ENCODE results near the gene BLTP3B. TPM values are rescaled to one million over a fixed set of nuclear protein-coding genes. Genes with fewer than 3 reads are reported as not detected.

The BLTP3B gene
- polyA plus RNA-seq, 1 donor (not counting 4 experiments of a cell fraction or from before 2014, with no cell fraction given) = 11.7 TPM

- Histone ChIP-seq H3K27ac (ENCODE audit: control insufficient read depth, insufficient read depth, low read length) (no peak overlapping the region), H3K36me3 (ENCODE audit: control insufficient read depth in 2 of 2, extremely low read depth in 1 of 2, insufficient read depth in 2 of 2, low read length in 2 of 2) (no peaks in the 10 kb centered on the region), H3K9ac (ENCODE audit: control insufficient read depth, extremely low read depth, insufficient read depth, low read length) (no peak overlapping the region), H3K4me3 (ENCODE audit: control insufficient read depth in 2 of 3, extremely low read depth in 1 of 3, insufficient read depth in 2 of 3, low read depth in 1 of 3, low read length in 3 of 3) (no peak overlapping the region), H3K27me3 (ENCODE audit: control insufficient read depth, extremely low read depth, insufficient read depth, low read length) (no peaks in the 10 kb centered on the region), H3K9me3 (ENCODE audit: control insufficient read depth, low read depth, low read length) (no peaks in the 10 kb centered on the region), H3K4me1 (ENCODE audit: control insufficient read depth, extremely low read depth, insufficient read depth, low read length) (no peaks in the 10 kb centered on the region), H3K79me2 (ENCODE audit: control insufficient read depth, insufficient read depth, low read length) (peaks cover 5% of the 10 kb centered on the region), H3K9me1 (ENCODE audit: control insufficient read depth, extremely low read depth, insufficient read depth, low read length) (no peaks in the 10 kb centered on the region), H2AFZ (ENCODE audit: control insufficient read depth, low read length) (no peak overlapping the region), H4K20me1 (ENCODE audit: control insufficient read depth, extremely low read depth, insufficient read depth, low read length) (no peaks in the 10 kb centered on the region), H3K4me2 (ENCODE audit: control insufficient read depth, extremely low read depth, insufficient read depth, low read depth, low read length) (no peak overlapping the region)
- no peak for DNase-seq (ENCODE audit: low read depth, low spot score)
- no peak for FAIRE-seq
- TF ChIP-seq EZH2 (IDR thresholded peaks at IDR 0.05; ENCODE audit: low read length) = no peak
- no peak for TF ChIP-seq CTCF (optimal IDR thresholded peaks at IDR 0.05 in 1 of 3, IDR thresholded peaks at IDR 0.05 in 1 of 3, conservative IDR thresholded peaks at IDR 0.05 in 1 of 3; ENCODE audit: extremely low read depth in 1 of 3, insufficient read depth in 2 of 3, low read length in 3 of 3)
- dilution Hi-C loops (cut with MboI; ENCODE audit: extremely low pct_ligation_motif_present, low sequenced_read_pairs) = no loop called here
These were observed 32.4 kb downstream of the BLTP3B start for GRCh38 chr12:100110276-100110675.

GRCh38 chr12:100106861-100107260 lies 35.8 kb downstream of the BLTP3B start:
- Histone ChIP-seq H3K79me2 (ENCODE audit: control insufficient read depth, insufficient read depth, low read length) (no peaks in the 10 kb centered on the region), H3K4me2 (ENCODE audit: control insufficient read depth, extremely low read depth, insufficient read depth, low read depth, low read length) (no peak overlapping the region), H3K9ac (ENCODE audit: control insufficient read depth, extremely low read depth, insufficient read depth, low read length) (no peak overlapping the region), H2AFZ (ENCODE audit: control insufficient read depth, low read length) (no peak overlapping the region), H3K36me3 (ENCODE audit: control insufficient read depth in 2 of 2, extremely low read depth in 1 of 2, insufficient read depth in 2 of 2, low read length in 2 of 2) (no peaks in the 10 kb centered on the region), H3K27me3 (ENCODE audit: control insufficient read depth, extremely low read depth, insufficient read depth, low read length) (no peaks in the 10 kb centered on the region), H3K9me1 (ENCODE audit: control insufficient read depth, extremely low read depth, insufficient read depth, low read length) (no peaks in the 10 kb centered on the region), H3K27ac (ENCODE audit: control insufficient read depth, insufficient read depth, low read length) (no peak overlapping the region), H3K9me3 (ENCODE audit: control insufficient read depth, low read depth, low read length) (no peaks in the 10 kb centered on the region), H3K4me1 (ENCODE audit: control insufficient read depth, extremely low read depth, insufficient read depth, low read length) (no peaks in the 10 kb centered on the region), H4K20me1 (ENCODE audit: control insufficient read depth, extremely low read depth, insufficient read depth, low read length) (no peaks in the 10 kb centered on the region), H3K4me3 (ENCODE audit: control insufficient read depth in 2 of 3, extremely low read depth in 1 of 3, insufficient read depth in 2 of 3, low read depth in 1 of 3, low read length in 3 of 3) (no peak overlapping the region)
- TF ChIP-seq CTCF (optimal IDR thresholded peaks at IDR 0.05 in 1 of 3, IDR thresholded peaks at IDR 0.05 in 1 of 3, conservative IDR thresholded peaks at IDR 0.05 in 1 of 3; ENCODE audit: extremely low read depth in 1 of 3, insufficient read depth in 2 of 3, low read length in 3 of 3) (no peak), EZH2 (IDR thresholded peaks at IDR 0.05; ENCODE audit: low read length) (no peak)
- dilution Hi-C loops (cut with MboI; ENCODE audit: extremely low pct_ligation_motif_present, low sequenced_read_pairs) = no loop called here
- DNase-seq (ENCODE audit: low read depth, low spot score) = no peak
- FAIRE-seq = no peak

All from keratinocyte (primary cell).